Measurements from ENCODE around the gene ZNF791.
A peak's percentile ranks its signal among the peaks of the same experiment; 100 is the strongest.

The ZNF791 gene

DNA sequence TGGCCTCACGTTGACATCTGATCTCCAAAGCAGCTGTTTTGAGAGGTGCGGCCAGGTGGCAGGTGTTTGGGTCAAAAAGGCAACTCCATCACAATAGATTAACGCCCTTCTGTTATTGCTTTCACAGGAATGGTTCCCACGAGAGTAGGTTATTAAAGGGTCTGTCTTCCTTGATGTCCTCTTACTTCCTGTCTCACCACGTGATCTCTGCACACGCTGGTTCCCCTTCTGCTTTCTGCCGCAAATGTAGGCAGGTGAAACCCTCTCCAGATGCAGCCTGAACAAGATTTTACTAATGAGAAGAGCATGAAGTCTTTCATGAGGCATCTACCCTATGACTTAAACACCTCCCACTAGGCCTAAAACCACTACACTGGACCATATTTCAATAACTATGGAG is 36.7 kb upstream of the ZNF791 start:
- Histone ChIP-seq H3K36me3 (ENCODE audit: control insufficient read depth in 1 of 2, insufficient read depth in 2 of 2, low read length in 2 of 2) (peaks cover 13% of the 10 kb centered on the region in 2 experiments), H2BK5ac (ENCODE audit: low read depth, low read length, poor library complexity) (no peak overlapping the region), H3K4ac (ENCODE audit: low read depth, low read length) (no peak overlapping the region), H4K8ac (ENCODE audit: low read depth, low read length) (no peak overlapping the region), H3K9me3 (ENCODE audit: insufficient read depth, low read depth, low read length) (peaks cover 1% of the 10 kb centered on the region), H2AK5ac (ENCODE audit: low read length) (no peak overlapping the region), H4K91ac (ENCODE audit: low read depth, low read length) (no peak overlapping the region), H2AFZ (ENCODE audit: insufficient read depth, low read length, poor library complexity) (no peak overlapping the region), H4K12ac (ENCODE audit: low read depth, low read length) (no peak overlapping the region), H3K9ac (ENCODE audit: low read length) (no peak overlapping the region), H3K79me2 (ENCODE audit: control insufficient read depth, insufficient read depth, low read length, poor library complexity) (no peaks in the 10 kb centered on the region), H3K4me3 (ENCODE audit: low read depth, low read length) (no peak overlapping the region), H3K23ac (ENCODE audit: low read length) (no peak overlapping the region), H3K14ac (ENCODE audit: low read length) (no peak overlapping the region), H3K4me1 (ENCODE audit: control insufficient read depth in 1 of 2, insufficient read depth in 2 of 2, low read length in 2 of 2) (no peaks in the 10 kb centered on the region), H3K27ac (ENCODE audit: low read depth, low read length) (no peak overlapping the region), H3K18ac (ENCODE audit: low read length) (no peak overlapping the region), H3K27me3 (ENCODE audit: insufficient read depth, low read length) (no peaks in the 10 kb centered on the region), H3K79me1 (ENCODE audit: low read length) (no peaks in the 10 kb centered on the region), H2BK120ac (ENCODE audit: insufficient read depth, low read length, poor library complexity) (no peak overlapping the region), H3K4me2 (ENCODE audit: low read length) (no peak overlapping the region), H2BK12ac (ENCODE audit: low read length) (no peak overlapping the region)
- no peak for DNase-seq
- WGBS (ENCODE audit: extremely low coverage, insufficient coverage, insufficient read length): no CpG with 5 or more reads among the region's 7 CpGs

DNA sequence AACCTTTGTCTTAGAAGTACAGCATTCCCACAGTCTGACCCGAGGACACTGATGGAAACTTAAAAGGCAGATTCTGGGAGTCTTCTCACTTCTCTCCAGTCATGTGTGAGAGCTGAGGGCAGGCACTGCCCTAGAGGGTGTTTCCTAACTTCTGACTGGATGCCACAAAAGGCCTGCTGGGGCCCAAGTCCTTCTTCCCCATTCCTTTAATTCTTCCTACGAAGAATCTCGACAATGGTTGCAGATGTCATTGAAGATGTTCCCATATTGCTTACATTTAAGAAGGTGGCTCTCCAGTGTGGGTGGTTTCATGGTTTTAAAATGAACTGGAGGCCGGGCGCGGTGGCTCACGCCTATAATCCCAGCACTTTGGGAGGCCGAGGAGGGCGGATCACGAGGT is 32.1 kb upstream of the ZNF791 start:
- no peak overlapping the region for H3K4me2 ChIP-seq (ENCODE audit: low read length)
- no peaks in the 10 kb centered on the region for H3K27me3 ChIP-seq (ENCODE audit: insufficient read depth, low read length)
- H3K27ac ChIP-seq (ENCODE audit: low read depth, low read length): no peak overlapping the region
- H4K12ac ChIP-seq (ENCODE audit: low read depth, low read length): no peak overlapping the region
- WGBS (ENCODE audit: extremely low coverage, insufficient coverage, insufficient read length): no CpG with 5 or more reads among the region's 10 CpGs
- no peak overlapping the region for H2BK5ac ChIP-seq (ENCODE audit: low read depth, low read length, poor library complexity)
- no peak overlapping the region for H2AFZ ChIP-seq (ENCODE audit: insufficient read depth, low read length, poor library complexity)
- H3K18ac ChIP-seq (ENCODE audit: low read length): no peak overlapping the region
- no peak overlapping the region for H3K4ac ChIP-seq (ENCODE audit: low read depth, low read length)
- no peak overlapping the region for H2BK12ac ChIP-seq (ENCODE audit: low read length)
- H3K23ac ChIP-seq (ENCODE audit: low read length): no peak overlapping the region
- H3K14ac ChIP-seq (ENCODE audit: low read length): no peak overlapping the region
- H3K4me1 ChIP-seq (ENCODE audit: control insufficient read depth in 1 of 2, insufficient read depth in 2 of 2, low read length in 2 of 2): no peaks in the 10 kb centered on the region
- no peak overlapping the region for H2BK120ac ChIP-seq (ENCODE audit: insufficient read depth, low read length, poor library complexity)
- H2AK5ac ChIP-seq (ENCODE audit: low read length): no peak overlapping the region
- H3K79me2 ChIP-seq (ENCODE audit: control insufficient read depth, insufficient read depth, low read length, poor library complexity): no peaks in the 10 kb centered on the region
- no peak overlapping the region for H4K91ac ChIP-seq (ENCODE audit: low read depth, low read length)
- H3K9me3 ChIP-seq (ENCODE audit: insufficient read depth, low read depth, low read length): peaks cover 8% of the 10 kb centered on the region
- peak; percentile 87 to 93 for DNase-seq
- no peak overlapping the region for H3K4me3 ChIP-seq (ENCODE audit: low read depth, low read length)
- no peaks in the 10 kb centered on the region for H3K79me1 ChIP-seq (ENCODE audit: low read length)
- H3K36me3 ChIP-seq (ENCODE audit: control insufficient read depth in 1 of 2, insufficient read depth in 2 of 2, low read length in 2 of 2): peaks cover 29 to 40% of the 10 kb centered on the region in 2 experiments
- H3K9ac ChIP-seq (ENCODE audit: low read length): no peak overlapping the region
- H4K8ac ChIP-seq (ENCODE audit: low read depth, low read length): no peak overlapping the region

DNA sequence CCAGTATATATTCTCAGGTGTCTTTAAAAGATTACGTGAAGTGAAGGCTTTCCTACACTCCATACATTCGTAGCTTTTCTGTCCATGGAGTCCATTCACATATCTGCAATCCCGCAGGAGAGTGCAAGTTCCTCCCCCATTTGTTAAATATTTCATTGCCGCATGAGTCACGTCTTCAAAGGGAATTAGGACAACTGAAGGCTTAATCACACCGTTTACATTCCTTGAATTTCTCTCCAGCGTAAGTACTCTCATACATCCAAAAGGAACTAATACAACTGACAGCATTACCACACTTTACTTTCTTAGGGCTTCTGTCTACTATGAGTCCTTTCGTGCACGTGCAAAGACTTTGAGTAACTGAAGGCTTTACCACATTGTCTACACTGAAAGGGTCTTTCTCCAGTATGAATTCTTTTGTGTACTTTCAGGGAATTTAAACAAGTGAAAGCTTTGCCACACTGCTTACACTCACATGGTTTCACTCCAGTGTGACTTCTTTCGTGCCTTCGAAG is 30.5 kb upstream of the ZNF791 start:
- H2BK12ac ChIP-seq (ENCODE audit: low read length): no peak overlapping the region

DNA sequence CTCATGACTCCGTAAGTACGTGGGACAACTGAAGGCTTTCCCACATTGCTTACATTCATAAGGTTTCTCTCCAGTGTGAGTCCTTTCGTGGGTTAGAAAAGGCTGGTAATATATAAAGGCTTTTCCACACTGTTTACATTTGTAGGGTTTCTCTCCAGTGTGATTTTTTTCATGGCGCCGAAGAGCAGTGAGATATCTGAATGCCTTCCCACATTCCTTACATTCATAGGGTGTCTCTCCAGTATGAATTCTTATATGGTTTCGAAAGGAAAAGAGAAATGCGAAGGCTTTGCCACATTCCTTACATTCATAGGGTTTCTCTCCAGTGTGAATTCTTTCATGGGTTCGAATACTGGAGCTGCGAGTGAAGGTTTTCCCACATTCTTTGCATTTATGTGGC is 29.6 kb upstream of the ZNF791 start:
- Histone ChIP-seq H3K18ac (ENCODE audit: low read length) (no peak overlapping the region), H3K27me3 (ENCODE audit: insufficient read depth, low read length) (no peaks in the 10 kb centered on the region), H3K23ac (ENCODE audit: low read length) (no peak overlapping the region), H4K91ac (ENCODE audit: low read depth, low read length) (no peak overlapping the region), H3K36me3 (ENCODE audit: control insufficient read depth in 1 of 2, insufficient read depth in 2 of 2, low read length in 2 of 2) (peaks cover 27 to 40% of the 10 kb centered on the region in 2 experiments), H3K14ac (ENCODE audit: low read length) (no peak overlapping the region), H3K4me2 (ENCODE audit: low read length) (no peak overlapping the region), H3K9ac (ENCODE audit: low read length) (no peak overlapping the region), H4K8ac (ENCODE audit: low read depth, low read length) (no peak overlapping the region), H2AK5ac (ENCODE audit: low read length) (no peak overlapping the region), H2BK12ac (ENCODE audit: low read length) (no peak overlapping the region), H3K4ac (ENCODE audit: low read depth, low read length) (no peak overlapping the region), H3K9me3 (ENCODE audit: insufficient read depth, low read depth, low read length) (peaks cover 8% of the 10 kb centered on the region), H3K4me3 (ENCODE audit: low read depth, low read length) (no peak overlapping the region), H2BK5ac (ENCODE audit: low read depth, low read length, poor library complexity) (no peak overlapping the region), H3K79me1 (ENCODE audit: low read length) (no peaks in the 10 kb centered on the region), H2AFZ (ENCODE audit: insufficient read depth, low read length, poor library complexity) (no peak overlapping the region), H3K4me1 (ENCODE audit: control insufficient read depth in 1 of 2, insufficient read depth in 2 of 2, low read length in 2 of 2) (no peaks in the 10 kb centered on the region), H4K12ac (ENCODE audit: low read depth, low read length) (no peak overlapping the region), H3K79me2 (ENCODE audit: control insufficient read depth, insufficient read depth, low read length, poor library complexity) (no peaks in the 10 kb centered on the region), H2BK120ac (ENCODE audit: insufficient read depth, low read length, poor library complexity) (no peak overlapping the region), H3K27ac (ENCODE audit: low read depth, low read length) (no peak overlapping the region)
- WGBS (ENCODE audit: extremely low coverage, insufficient coverage, insufficient read length): no CpG with 5 or more reads among the region's 9 CpGs
- DNase-seq: no peak

More for the DNA sequence above, 30.5 kb upstream of the ZNF791 start:
- H3K27ac ChIP-seq (ENCODE audit: low read depth, low read length): no peak overlapping the region
- H3K14ac ChIP-seq (ENCODE audit: low read length): no peak overlapping the region
- H3K9me3 ChIP-seq (ENCODE audit: insufficient read depth, low read depth, low read length): peaks cover 8% of the 10 kb centered on the region
- no peak overlapping the region for H4K8ac ChIP-seq (ENCODE audit: low read depth, low read length)
- no peak overlapping the region for H3K4ac ChIP-seq (ENCODE audit: low read depth, low read length)
- H3K18ac ChIP-seq (ENCODE audit: low read length): no peak overlapping the region
- no peaks in the 10 kb centered on the region for H3K4me1 ChIP-seq (ENCODE audit: control insufficient read depth in 1 of 2, insufficient read depth in 2 of 2, low read length in 2 of 2)
- no peak overlapping the region for H4K91ac ChIP-seq (ENCODE audit: low read depth, low read length)
- H3K4me2 ChIP-seq (ENCODE audit: low read length): no peak overlapping the region
- no CpG with 5 or more reads among the region's 11 CpGs for WGBS (ENCODE audit: extremely low coverage, insufficient coverage, insufficient read length)
- H2AK5ac ChIP-seq (ENCODE audit: low read length): no peak overlapping the region
- H2BK120ac ChIP-seq (ENCODE audit: insufficient read depth, low read length, poor library complexity): no peak overlapping the region
- H3K9ac ChIP-seq (ENCODE audit: low read length): no peak overlapping the region
- H3K79me2 ChIP-seq (ENCODE audit: control insufficient read depth, insufficient read depth, low read length, poor library complexity): no peaks in the 10 kb centered on the region
- peaks cover 29 to 40% of the 10 kb centered on the region in 2 experiments for H3K36me3 ChIP-seq (ENCODE audit: control insufficient read depth in 1 of 2, insufficient read depth in 2 of 2, low read length in 2 of 2)
- H2AFZ ChIP-seq (ENCODE audit: insufficient read depth, low read length, poor library complexity): no peak overlapping the region
- no peak overlapping the region for H2BK5ac ChIP-seq (ENCODE audit: low read depth, low read length, poor library complexity)
- no peak overlapping the region for H3K4me3 ChIP-seq (ENCODE audit: low read depth, low read length)
- H3K23ac ChIP-seq (ENCODE audit: low read length): no peak overlapping the region
- H3K79me1 ChIP-seq (ENCODE audit: low read length): no peaks in the 10 kb centered on the region
- no peaks in the 10 kb centered on the region for H3K27me3 ChIP-seq (ENCODE audit: insufficient read depth, low read length)
- no peak overlapping the region for H4K12ac ChIP-seq (ENCODE audit: low read depth, low read length)
- DNase-seq: peak; percentile 80 to 97

All from trophoblast cell (in vitro differentiated cells and primary cell).